Measurements from ENCODE around the gene PLA2G4F.

DNA sequence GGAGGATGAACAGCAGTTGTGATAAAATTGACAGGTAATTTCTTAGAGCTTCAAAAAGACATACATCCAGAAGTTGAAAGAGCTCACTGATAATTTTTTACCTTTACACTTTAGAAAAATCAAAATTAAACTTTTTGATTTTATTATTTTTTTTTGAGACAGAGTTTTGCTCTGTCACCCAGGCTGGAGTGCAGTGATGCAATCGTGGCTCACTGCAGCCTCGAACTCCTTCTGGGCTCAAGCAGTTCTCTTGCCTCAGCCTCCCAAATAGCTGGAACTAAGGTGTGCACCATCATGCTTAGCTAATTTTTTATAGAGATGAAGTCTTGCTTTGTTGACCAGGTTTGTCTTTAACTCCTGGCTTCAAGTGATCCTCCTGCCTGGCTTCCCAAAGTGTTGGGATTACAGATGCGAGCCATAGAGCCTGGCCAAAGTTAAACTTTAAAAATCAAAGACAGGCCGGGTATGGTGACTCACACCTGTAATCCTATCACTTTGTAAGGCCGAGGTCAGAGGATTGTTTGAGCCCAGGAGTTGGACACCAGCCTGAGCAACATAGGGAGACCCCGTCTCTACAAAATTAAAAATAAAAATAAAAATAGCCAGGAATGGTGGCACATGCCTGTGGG is 21.7 kb downstream of the PLA2G4F start:
- TF ChIP-seq POLR2A (IDR thresholded peaks at IDR 0.05; ENCODE audit: low read length) (no peak), GATA1 (IDR thresholded peaks at IDR 0.05; ENCODE audit: low read depth, low read length) (no peak)
